AG10803 (cell line): Measurements from ENCODE around the gene ARMCX4.

Experiments used
- DNase-seq: peaks from one replicate; pipeline ENCODE4 v3.0.0; 2010; ENCODE audit warnings: low read depth
- H3K4me3 ChIP-seq: 2 replicates; pipeline ENCODE4 v1.5.1; 2011; ENCODE audit warnings: mild to moderate bottlenecking, low read length, control low read depth
- TF ChIP-seq, protein P1 (sequence below): conservative IDR thresholded peaks from 2 replicates; pipeline ENCODE4 v1.5.1; 2011; ENCODE audit warnings: mild to moderate bottlenecking, low read length, control low read depth, inconsistent platforms

Gene ARMCX4

DNA sequence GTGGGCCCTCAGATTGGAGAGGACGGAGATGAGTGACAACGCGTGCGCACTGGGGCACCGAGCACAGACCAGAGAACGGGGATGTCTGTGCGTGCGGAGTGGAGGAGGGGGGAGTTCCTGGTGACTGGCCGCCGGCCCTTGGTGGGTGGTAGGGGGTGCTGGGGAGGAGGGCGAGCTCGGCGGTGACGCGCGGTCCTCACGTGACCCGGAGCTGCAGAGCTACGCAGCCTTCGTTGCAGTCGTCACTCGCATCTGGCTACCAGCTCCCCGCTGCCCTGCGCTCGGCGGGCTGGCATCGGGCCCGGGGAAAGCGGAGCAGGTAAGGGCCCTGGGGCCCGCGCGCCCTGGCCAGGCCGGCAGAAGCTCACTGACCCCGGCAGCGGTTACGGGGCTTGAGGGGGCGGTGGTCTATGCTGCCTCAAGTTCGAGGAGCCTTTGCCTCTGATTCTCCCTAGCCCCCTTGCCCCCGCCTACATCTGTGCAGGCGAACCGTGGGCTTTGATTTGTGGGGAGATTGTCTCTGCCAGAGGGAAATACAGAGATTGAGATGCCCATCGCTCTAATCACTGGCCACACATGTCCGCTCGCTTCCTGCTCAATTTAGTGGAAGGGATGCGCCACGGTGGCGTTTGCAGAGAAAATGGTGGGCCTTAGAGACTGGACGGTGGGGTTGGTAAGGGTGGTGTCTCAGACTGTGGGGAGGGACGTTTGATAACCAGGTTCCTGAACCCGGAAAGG is at the start of gene ARMCX4:
TSS of gene ARMCX4 (plus strand) at position 245 of the 738 bp plus-strand sequence. CDS start 3,134 bp downstream, outside the sequence.
- H3K4me3 ChIP-seq = peak within 1 kb of the TSS; percentile 69
- peak; percentile 45 for DNase-seq
- TF ChIP-seq, protein P1, sequence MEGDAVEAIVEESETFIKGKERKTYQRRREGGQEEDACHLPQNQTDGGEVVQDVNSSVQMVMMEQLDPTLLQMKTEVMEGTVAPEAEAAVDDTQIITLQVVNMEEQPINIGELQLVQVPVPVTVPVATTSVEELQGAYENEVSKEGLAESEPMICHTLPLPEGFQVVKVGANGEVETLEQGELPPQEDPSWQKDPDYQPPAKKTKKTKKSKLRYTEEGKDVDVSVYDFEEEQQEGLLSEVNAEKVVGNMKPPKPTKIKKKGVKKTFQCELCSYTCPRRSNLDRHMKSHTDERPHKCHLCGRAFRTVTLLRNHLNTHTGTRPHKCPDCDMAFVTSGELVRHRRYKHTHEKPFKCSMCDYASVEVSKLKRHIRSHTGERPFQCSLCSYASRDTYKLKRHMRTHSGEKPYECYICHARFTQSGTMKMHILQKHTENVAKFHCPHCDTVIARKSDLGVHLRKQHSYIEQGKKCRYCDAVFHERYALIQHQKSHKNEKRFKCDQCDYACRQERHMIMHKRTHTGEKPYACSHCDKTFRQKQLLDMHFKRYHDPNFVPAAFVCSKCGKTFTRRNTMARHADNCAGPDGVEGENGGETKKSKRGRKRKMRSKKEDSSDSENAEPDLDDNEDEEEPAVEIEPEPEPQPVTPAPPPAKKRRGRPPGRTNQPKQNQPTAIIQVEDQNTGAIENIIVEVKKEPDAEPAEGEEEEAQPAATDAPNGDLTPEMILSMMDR = no peak

DNA sequence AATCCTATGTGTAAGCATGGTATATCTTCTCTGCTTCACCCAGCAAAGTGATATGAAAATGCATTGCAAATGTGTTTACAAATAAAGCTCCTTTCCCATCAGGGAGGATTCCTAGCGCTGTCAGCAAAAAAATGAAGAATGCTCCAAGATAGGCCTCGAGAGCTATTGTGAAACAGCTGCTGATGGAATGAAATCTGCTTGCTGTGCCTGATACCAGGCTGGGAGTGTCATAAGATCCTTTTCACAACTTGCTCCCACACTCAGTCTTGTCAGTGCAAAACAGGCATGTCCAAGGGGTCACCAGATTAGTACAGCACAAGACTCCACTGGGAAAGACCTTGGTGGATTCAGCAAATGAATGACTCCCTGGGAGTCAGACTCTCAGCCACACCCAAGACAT is 43.2 kb upstream of the ARMCX4 start:
- TF ChIP-seq, protein P1 = no peak
- DNase-seq = no peak
- no peak overlapping the region for H3K4me3 ChIP-seq

DNA sequence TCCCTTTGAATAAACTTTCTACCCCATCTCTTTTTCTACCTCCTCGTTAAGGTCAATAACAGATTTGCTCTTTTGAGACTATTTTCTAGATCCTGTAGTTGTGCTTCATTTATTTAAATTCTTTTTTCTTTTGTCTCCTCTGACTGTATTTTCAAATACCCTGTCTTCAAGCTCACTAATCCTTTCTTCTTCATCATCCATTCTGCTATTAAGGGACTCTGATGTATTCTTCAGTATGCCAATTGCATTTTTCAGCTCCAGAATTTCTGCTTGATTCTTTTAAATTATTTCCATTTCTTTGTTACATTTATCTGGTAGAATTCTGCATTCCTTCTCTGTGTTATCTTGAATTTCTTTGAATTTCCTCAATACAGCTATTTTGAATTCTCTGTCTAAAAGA is 36.0 kb upstream of the ARMCX4 start:
- TF ChIP-seq, protein P1 = no peak
- DNase-seq = no peak
- no peak overlapping the region for H3K4me3 ChIP-seq

DNA sequence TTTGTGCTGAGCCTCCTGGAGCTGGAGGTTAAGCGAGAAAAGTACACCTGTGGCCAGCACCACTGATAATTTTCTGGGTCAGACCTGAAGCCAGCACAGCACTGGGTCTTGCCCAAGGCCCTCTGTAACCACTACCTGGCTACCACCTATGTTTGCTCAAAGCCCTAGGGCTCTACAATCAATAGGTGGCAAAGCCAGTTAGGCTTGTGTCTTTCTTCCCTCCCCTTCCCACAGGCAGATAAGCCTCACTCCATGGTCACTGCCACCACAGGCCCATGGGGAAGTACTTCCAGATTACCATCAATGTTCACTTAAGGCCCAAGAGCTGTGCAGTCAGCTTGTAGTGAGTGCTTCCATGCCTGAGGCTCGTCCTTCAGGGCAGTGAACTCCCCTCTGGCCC is 35.2 kb upstream of the ARMCX4 start:
- H3K4me3 ChIP-seq = no peak overlapping the region
- DNase-seq = no peak
- TF ChIP-seq, protein P1 = no peak

DNA sequence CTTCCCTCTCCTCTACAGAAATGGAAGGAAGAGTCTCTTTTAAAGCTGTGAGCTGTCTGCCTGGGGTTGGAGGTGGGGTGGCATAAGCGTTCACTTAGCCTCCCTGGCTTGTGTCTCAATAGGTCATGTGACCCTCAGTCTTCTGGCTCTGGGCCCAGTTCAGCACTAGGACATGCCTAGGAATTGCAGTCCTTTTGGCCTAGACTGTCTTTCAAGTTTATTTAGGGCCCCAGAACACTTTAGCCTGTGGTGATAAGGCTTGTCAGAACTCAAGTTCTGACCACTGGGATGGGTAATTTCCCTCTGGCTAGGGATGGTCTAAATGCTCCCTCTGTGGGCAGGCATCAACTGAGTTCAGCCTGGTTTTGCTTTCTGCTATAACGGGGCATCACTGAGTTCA is 34.3 kb upstream of the ARMCX4 start:
- TF ChIP-seq, protein P1 = no peak
- no peak overlapping the region for H3K4me3 ChIP-seq
- peak; percentile 65 for DNase-seq

DNA sequence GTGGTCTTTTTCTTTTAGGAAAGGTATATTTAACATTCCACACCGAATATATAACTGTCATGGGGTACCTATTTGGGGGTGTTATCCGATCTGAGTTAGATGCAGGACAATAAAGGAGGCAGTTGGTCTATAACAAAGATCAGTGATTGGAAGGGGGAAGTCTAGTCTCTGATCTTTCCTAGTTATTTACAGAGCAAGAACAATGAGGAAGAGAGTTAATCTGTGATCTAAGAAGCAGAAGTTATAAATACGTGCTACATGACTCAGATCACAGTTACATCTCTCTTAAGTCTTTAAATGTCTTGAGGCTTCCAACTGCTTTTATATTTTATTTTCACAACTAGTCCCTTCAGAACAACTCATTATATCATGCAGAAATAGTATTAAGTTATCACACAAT is 33.2 kb upstream of the ARMCX4 start:
- no peak overlapping the region for H3K4me3 ChIP-seq
- DNase-seq = no peak
- TF ChIP-seq, protein P1 = no peak

DNA sequence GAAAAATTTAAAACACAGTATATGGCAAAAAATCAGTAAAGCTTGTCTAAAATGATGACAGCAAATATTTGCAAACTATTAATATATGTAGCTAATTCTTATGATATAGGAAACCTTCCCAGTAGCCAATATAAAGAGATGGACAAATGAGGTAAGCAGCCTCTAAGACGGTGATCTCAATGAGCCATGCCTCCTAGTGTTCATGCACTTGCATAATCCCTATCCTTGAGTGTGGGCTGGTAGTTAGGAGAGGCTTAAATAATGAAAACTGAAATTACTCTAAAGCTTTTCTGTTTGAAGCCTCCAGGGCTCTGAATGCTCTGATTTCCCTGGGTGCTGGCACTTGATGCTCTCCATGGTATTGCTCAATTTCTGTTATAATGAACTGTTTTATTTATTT is 24.6 kb upstream of the ARMCX4 start:
- no peak for DNase-seq
- TF ChIP-seq, protein P1 = no peak
- no peak overlapping the region for H3K4me3 ChIP-seq
